Loucy (cell line): ENCODE data around the gene LYPD6.

Source experiments
- H2AFZ ChIP-seq: fragments of 200-600 bp; sonication (generic); 2 replicates; pipeline ENCODE4 v1.6.0; 2016; ENCODE audit warnings: antibody characterized with exemption, mild to moderate bottlenecking, low read length, moderate library complexity
- H3F3A ChIP-seq: fragments of 200-600 bp; 2 replicates; pipeline ENCODE4 v1.6.0; 2016; ENCODE audit warnings: antibody characterized with exemption, low read depth, mild to moderate bottlenecking
- H3K27me3 ChIP-seq: fragments of 200-600 bp; sonication (generic); 2 replicates; pipeline ENCODE4 v1.6.1; 2014; ENCODE audit warnings: low read length, mild to moderate bottlenecking; ENCODE audit not compliant: insufficient read depth, poor library complexity, severe bottlenecking
- H3K36me3 ChIP-seq: fragments of 200-600 bp; sonication (generic); 2 replicates; pipeline ENCODE4 v1.6.1; 2016; ENCODE audit warnings: low read length; ENCODE audit not compliant: insufficient read depth
- H3K4me1 ChIP-seq: fragments of 200-600 bp; sonication (generic); 2 replicates; pipeline ENCODE4 v1.5.1; 2014; ENCODE audit warnings: low read length, mild to moderate bottlenecking; ENCODE audit not compliant: insufficient read depth, poor library complexity, severe bottlenecking
- H3K4me2 ChIP-seq: fragments of 200-600 bp; sonication (generic); 2 replicates; pipeline ENCODE4 v1.6.0; 2014; ENCODE audit warnings: antibody characterized with exemption, low read length, low read depth, mild to moderate bottlenecking; ENCODE audit not compliant: poor library complexity, severe bottlenecking
- H3K4me3 ChIP-seq: fragments of 200-600 bp; sonication (generic); 2 replicates; pipeline ENCODE4 v1.5.1; 2014; ENCODE audit warnings: low read length, mild to moderate bottlenecking, mixed read lengths; ENCODE audit not compliant: poor library complexity, severe bottlenecking
- H3K79me2 ChIP-seq: fragments of 200-600 bp; sonication (generic); 2 replicates; pipeline ENCODE4 v1.6.1; 2014; ENCODE audit warnings: low read length; ENCODE audit not compliant: insufficient read depth
- H3K9ac ChIP-seq: fragments of 200-600 bp; sonication (generic); 2 replicates; pipeline ENCODE4 v1.6.0; 2014; ENCODE audit warnings: mild to moderate bottlenecking, low read depth, low read length, moderate library complexity; ENCODE audit not compliant: poor library complexity, severe bottlenecking
- H3K9me2 ChIP-seq: fragments of 200-600 bp; sonication (generic); replicated peaks from 2 replicates; pipeline ENCODE4 v1.6.1; 2016; ENCODE audit warnings: low read depth, low read length, mixed read lengths
- H3K9me3 ChIP-seq: fragments of 200-600 bp; sonication (generic); 2 replicates; pipeline ENCODE4 v1.6.1; 2014; ENCODE audit warnings: mild to moderate bottlenecking, antibody characterized with exemption, low read length, low read depth; ENCODE audit not compliant: insufficient read depth
- H4K20me1 ChIP-seq: fragments of 200-600 bp; sonication (generic); 2 replicates; pipeline ENCODE4 v1.6.0; 2014; ENCODE audit warnings: antibody characterized with exemption, low read length, mild to moderate bottlenecking; ENCODE audit not compliant: insufficient read depth, poor library complexity, severe bottlenecking
- EZH2phosphoT487 ChIP-seq: fragments of 200-600 bp; IDR thresholded peaks from 2 replicates; pipeline ENCODE4 v1.6.1; 2018; ENCODE audit warnings: antibody characterized with exemption, mild to moderate bottlenecking, moderate library complexity, borderline replicate concordance
- TF ChIP-seq, protein P1 (sequence below): fragments of 200-600 bp; sonication (generic); conservative IDR thresholded peaks from 2 replicates; pipeline ENCODE4 v1.5.1; 2014; ENCODE audit warnings: mild to moderate bottlenecking, antibody characterized with exemption, low read length

The LYPD6 gene

GRCh38 chr2:149422991-149423338 is 92.6 kb downstream of the LYPD6 start:
- H3K4me2 ChIP-seq = no peak overlapping the region
- H3K4me3 ChIP-seq = no peak overlapping the region
- no peak overlapping the region for H3K9ac ChIP-seq

GRCh38 chr2:149423630-149424029 is 93.2 kb downstream of the LYPD6 start:
- TF ChIP-seq, protein P1, sequence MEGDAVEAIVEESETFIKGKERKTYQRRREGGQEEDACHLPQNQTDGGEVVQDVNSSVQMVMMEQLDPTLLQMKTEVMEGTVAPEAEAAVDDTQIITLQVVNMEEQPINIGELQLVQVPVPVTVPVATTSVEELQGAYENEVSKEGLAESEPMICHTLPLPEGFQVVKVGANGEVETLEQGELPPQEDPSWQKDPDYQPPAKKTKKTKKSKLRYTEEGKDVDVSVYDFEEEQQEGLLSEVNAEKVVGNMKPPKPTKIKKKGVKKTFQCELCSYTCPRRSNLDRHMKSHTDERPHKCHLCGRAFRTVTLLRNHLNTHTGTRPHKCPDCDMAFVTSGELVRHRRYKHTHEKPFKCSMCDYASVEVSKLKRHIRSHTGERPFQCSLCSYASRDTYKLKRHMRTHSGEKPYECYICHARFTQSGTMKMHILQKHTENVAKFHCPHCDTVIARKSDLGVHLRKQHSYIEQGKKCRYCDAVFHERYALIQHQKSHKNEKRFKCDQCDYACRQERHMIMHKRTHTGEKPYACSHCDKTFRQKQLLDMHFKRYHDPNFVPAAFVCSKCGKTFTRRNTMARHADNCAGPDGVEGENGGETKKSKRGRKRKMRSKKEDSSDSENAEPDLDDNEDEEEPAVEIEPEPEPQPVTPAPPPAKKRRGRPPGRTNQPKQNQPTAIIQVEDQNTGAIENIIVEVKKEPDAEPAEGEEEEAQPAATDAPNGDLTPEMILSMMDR = no peak
- no peak for TF ChIP-seq EZH2phosphoT487
- Histone ChIP-seq H3K4me1 (no peaks in the 10 kb centered on the region), H2AFZ (no peak overlapping the region), H3K4me3 (no peak overlapping the region), H4K20me1 (no peaks in the 10 kb centered on the region), H3K27me3 (no peaks in the 10 kb centered on the region), H3K36me3 (no peaks in the 10 kb centered on the region), H3K9me3 (no peaks in the 10 kb centered on the region), H3K9ac (no peak overlapping the region), H3K79me2 (no peaks in the 10 kb centered on the region), H3F3A (no peaks in the 10 kb centered on the region), H3K4me2 (no peak overlapping the region), H3K9me2 (no peaks in the 10 kb centered on the region; the same call in 1 of the 2 replicates)

More at GRCh38 chr2:149422991-149423338, 92.6 kb downstream of the LYPD6 start:
- no peak for TF ChIP-seq EZH2phosphoT487
- TF ChIP-seq, protein P1 = no peak
- Histone ChIP-seq H3K9me3 (no peaks in the 10 kb centered on the region), H3K27me3 (no peaks in the 10 kb centered on the region), H2AFZ (no peak overlapping the region), H3F3A (no peaks in the 10 kb centered on the region), H3K79me2 (no peaks in the 10 kb centered on the region), H3K36me3 (no peaks in the 10 kb centered on the region), H3K9me2 (no peaks in the 10 kb centered on the region; the same call in 1 of the 2 replicates), H4K20me1 (no peaks in the 10 kb centered on the region), H3K4me1 (no peaks in the 10 kb centered on the region)

GRCh38 chr2:149427387-149427786 is 97.0 kb downstream of the LYPD6 start:
- Histone ChIP-seq H3K27me3 (no peaks in the 10 kb centered on the region), H3K9me2 (no peaks in the 10 kb centered on the region; the same call in 1 of the 2 replicates)
- TF ChIP-seq EZH2phosphoT487 = no peak
- TF ChIP-seq, protein P1 = no peak

More at GRCh38 chr2:149427387-149427786, 97.0 kb downstream of the LYPD6 start:
- Histone ChIP-seq H3K4me1 (no peaks in the 10 kb centered on the region), H3F3A (no peaks in the 10 kb centered on the region), H3K79me2 (no peaks in the 10 kb centered on the region), H3K4me3 (no peak overlapping the region), H3K9me3 (no peaks in the 10 kb centered on the region), H4K20me1 (no peaks in the 10 kb centered on the region), H2AFZ (no peak overlapping the region), H3K4me2 (no peak overlapping the region), H3K9ac (no peak overlapping the region), H3K36me3 (no peaks in the 10 kb centered on the region)
